D721Med (cell line): ENCODE measurements around the gene QPRT.

Experiments used
- DNase-seq: peaks from one replicate; pipeline ENCODE4 v3.0.0; 2011; ENCODE audit warnings: low spot score; ENCODE audit not compliant: insufficient read length
- FAIRE-seq: peaks from 2 replicates; lab custom pipeline; 2011; peaks lifted over from hg19 to GRCh38; lab: Jason Lieb, UNC
- TF ChIP-seq, protein P1 (sequence below): IDR thresholded peaks from 2 replicates; pipeline ENCODE4 v1.5.1; 2012; ENCODE audit warnings: mild to moderate bottlenecking, control low read depth; ENCODE audit not compliant: insufficient read depth; ENCODE audit errors: missing control alignments

The QPRT gene

GRCh38 chr16:29698042-29698441 lies 19.1 kb downstream of the QPRT start:
- TF ChIP-seq, protein P1, sequence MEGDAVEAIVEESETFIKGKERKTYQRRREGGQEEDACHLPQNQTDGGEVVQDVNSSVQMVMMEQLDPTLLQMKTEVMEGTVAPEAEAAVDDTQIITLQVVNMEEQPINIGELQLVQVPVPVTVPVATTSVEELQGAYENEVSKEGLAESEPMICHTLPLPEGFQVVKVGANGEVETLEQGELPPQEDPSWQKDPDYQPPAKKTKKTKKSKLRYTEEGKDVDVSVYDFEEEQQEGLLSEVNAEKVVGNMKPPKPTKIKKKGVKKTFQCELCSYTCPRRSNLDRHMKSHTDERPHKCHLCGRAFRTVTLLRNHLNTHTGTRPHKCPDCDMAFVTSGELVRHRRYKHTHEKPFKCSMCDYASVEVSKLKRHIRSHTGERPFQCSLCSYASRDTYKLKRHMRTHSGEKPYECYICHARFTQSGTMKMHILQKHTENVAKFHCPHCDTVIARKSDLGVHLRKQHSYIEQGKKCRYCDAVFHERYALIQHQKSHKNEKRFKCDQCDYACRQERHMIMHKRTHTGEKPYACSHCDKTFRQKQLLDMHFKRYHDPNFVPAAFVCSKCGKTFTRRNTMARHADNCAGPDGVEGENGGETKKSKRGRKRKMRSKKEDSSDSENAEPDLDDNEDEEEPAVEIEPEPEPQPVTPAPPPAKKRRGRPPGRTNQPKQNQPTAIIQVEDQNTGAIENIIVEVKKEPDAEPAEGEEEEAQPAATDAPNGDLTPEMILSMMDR: no peak
- FAIRE-seq: no peak
- DNase-seq: no peak

GRCh38 chr16:29698484-29699323 lies 19.7 kb downstream of the QPRT start:
- DNase-seq (no peak), FAIRE-seq (no peak)
- TF ChIP-seq, protein P1: no peak

GRCh38 chr16:29699324-29700219 lies 20.6 kb downstream of the QPRT start:
- no peak for FAIRE-seq
- TF ChIP-seq, protein P1: no peak
- DNase-seq: no peak

DNA sequence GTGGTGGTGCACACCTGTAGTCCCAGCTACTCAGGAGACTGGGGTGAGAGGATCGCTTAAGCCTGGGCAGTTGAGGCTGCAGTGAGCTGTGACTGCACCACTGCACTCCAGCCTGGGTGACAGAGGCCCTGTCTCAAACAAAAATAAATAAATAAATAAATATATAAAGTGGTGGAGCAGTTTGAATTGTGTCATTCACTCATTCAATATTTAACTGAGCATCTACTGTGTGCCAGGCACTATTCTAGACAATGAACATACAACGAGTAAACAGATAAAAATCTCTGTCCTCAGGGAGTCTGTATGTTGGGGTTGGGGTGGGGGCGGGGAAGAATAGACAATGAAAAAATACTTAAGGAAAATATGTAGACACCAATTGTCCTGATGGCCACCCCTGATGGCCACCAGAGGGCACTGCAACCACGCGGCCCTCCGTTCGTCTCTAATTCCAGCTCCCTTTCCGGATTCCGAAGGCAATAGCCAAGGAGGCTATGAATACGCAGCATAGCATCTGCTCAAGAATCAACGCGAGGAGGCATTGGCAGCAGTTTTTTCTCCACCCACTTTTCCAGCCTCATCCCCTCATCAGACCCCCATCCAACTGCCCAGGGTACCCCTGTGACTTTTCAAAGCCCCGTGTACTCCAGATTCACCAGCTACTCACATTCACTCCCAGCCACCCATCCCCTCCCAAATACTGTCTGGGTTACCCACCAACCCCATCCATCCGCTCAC lies 21.4 kb downstream of the QPRT start:
- DNase-seq (peak; percentile 85), FAIRE-seq (peak; percentile 35)

GRCh38 chr16:29701214-29701555 lies 22.2 kb downstream of the QPRT start:
- FAIRE-seq (no peak), DNase-seq (no peak)
- TF ChIP-seq, protein P1: no peak

More for the DNA sequence above, 21.4 kb downstream of the QPRT start:
- TF ChIP-seq, protein P1: peak; percentile 84

DNA sequence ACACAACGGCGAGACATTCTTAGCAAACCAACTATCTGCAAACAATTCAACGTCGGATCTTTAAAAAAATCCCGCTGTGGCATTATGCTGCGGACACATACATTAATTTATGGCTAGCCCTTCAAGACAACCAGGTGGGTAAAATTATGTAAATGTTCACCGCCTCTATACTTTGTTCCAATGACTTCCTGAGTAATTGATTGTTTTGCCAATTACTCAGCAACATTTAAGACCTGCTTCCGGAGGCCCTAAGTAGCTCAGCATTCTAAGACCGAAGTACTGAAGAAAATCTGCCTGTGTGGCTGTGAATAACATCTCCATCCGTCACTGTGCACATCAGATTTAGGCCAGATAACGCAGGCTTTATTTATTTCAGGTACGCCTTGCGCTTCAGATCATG lies 23.3 kb downstream of the QPRT start:
- no peak for DNase-seq
- FAIRE-seq: no peak
- TF ChIP-seq, protein P1: no peak
